Activated T-helper 1 cell treated with anti-CD3 and anti-CD28 coated beads, Interleukin-12 subunit alpha, Interleukin-12 subunit beta, Interleukin-2, Interleukin-4 antibody, amounts not matched to agents 30 ng/mL and 10 ng/mL and 1 ng/mL, durations not matched to agents 14 hours and 24 hours and 36 hours (primary cell): Measurements from ENCODE around the gene SRGAP1. TPM values are rescaled to one million over a fixed set of nuclear protein-coding genes. Genes with fewer than 3 reads are reported as not detected.
"Not testable (repeated sequence)": the region's sequence is repeated elsewhere in the genome, so short reads cannot be mapped to it uniquely, and the experiment has no call there.

Source experiments
- DNase-seq: peaks from one replicate; pipeline ENCODE4 v3.0.0; 2021; ENCODE audit warnings: low spot score
- H3K27ac Mint-ChIP-seq: one replicate; pipeline ENCODE4 v1.8.0; 2021; ENCODE audit warnings: mild to moderate bottlenecking, mixed read lengths
- H3K27me3 Mint-ChIP-seq: one replicate; pipeline ENCODE4 v1.8.0; 2022; ENCODE audit warnings: mild to moderate bottlenecking, moderate library complexity, mixed read lengths; ENCODE audit not compliant: insufficient read depth
- H3K36me3 Mint-ChIP-seq: one replicate; pipeline ENCODE4 v1.8.0; 2021; ENCODE audit warnings: low read depth, mixed read lengths
- H3K4me1 Mint-ChIP-seq: one replicate; pipeline ENCODE4 v1.8.0; 2021; ENCODE audit warnings: low read depth, mixed read lengths
- H3K4me3 Mint-ChIP-seq: one replicate; pipeline ENCODE4 v1.8.0; 2021; ENCODE audit warnings: mild to moderate bottlenecking, moderate library complexity, mixed read lengths
- H3K9me3 Mint-ChIP-seq: one replicate; pipeline ENCODE4 v1.8.0; 2021; ENCODE audit warnings: mixed read lengths
- intact Hi-C: fragments of 100-400 bp; cut with micrococcal nuclease; formaldehyde crosslinking; loops from one replicate; pipeline ENCODE4 v1.15.1; 2024
- total RNA-seq: library from RNA; stranded (reverse); gene quantifications from 2 replicates; pipeline ENCODE4 v1.2.3, GENCODE V29; 2022

The SRGAP1 gene
- total RNA-seq, 1 donor from 2014 or later, result 0.03 TPM

DNA sequence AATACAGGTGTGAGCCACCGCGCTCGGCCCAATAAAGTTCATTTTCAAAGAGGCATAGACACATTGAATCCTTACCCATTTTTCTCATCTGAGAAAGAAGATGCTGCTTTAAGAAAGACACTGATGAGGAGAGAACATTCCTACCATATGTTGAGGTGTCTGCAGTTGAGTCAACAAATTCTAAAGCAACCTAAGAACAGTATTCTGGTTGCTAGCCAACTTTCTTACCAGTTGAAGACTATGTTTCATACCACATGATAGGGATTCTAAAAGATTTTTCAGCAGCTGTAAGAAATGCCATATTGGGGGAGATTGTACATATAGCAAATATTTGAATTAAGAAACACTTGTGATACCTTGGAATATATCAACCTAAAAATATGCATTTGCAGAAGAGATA is 160.1 kb downstream of the SRGAP1 start:
- no peaks in the 10 kb centered on the region for H3K4me1 Mint-ChIP-seq

DNA sequence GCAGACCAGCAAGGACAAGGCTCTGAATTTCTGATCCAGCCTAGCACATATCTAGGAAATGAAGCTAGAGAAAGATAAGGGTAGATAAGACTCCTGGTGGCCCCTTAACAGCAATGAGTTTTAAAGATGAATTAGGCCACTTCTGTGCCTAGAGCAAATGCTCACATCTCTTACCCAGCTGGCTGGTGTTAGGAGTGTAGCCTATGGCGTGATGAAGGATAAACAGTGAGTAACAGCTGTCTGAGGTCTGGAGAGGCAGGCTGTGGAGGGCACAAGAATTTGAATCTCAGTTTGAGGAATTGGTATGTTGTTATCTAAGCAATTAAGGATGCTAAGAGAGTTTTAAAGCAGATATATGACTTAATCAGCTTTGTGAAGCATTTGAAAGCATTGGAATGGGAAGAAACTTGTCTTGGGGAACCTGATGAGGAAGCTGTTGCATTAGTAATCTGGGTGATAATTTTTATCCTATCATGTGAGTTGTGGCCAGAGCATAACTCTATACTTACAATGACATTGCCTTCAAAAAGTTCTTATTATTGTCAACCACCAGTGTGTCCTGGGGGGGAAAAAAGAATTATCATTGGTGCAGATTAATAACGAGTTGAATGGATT is 161.8 kb downstream of the SRGAP1 start:
- intact Hi-C loops, result no loop called here
- H3K27ac Mint-ChIP-seq, result no peak overlapping the region
- no peak for DNase-seq
- H3K9me3 Mint-ChIP-seq, result no peaks in the 10 kb centered on the region
- no peaks in the 10 kb centered on the region for H3K4me1 Mint-ChIP-seq
- H3K27me3 Mint-ChIP-seq, result peaks cover 3% of the 10 kb centered on the region
- no peak overlapping the region for H3K4me3 Mint-ChIP-seq
- no peaks in the 10 kb centered on the region for H3K36me3 Mint-ChIP-seq

More for the DNA sequence above, 160.1 kb downstream of the SRGAP1 start:
- DNase-seq, result no peak
- no peaks in the 10 kb centered on the region for H3K9me3 Mint-ChIP-seq
- no peak overlapping the region for H3K27ac Mint-ChIP-seq
- H3K4me3 Mint-ChIP-seq, result no peak overlapping the region
- H3K27me3 Mint-ChIP-seq, result peaks cover 3% of the 10 kb centered on the region
- H3K36me3 Mint-ChIP-seq, result no peaks in the 10 kb centered on the region
- intact Hi-C loops, result no loop called here

GRCh38 chr12:64007853-64008252 is 163.4 kb downstream of the SRGAP1 start:
- Mint-ChIP-seq H3K36me3 (no peaks in the 10 kb centered on the region), H3K27me3 (peaks cover 5% of the 10 kb centered on the region), H3K27ac (no peak overlapping the region), H3K4me1 (no peaks in the 10 kb centered on the region), H3K4me3 (no peak overlapping the region), H3K9me3 (no peaks in the 10 kb centered on the region)
- intact Hi-C loops, result no loop called here
- no peak for DNase-seq

DNA sequence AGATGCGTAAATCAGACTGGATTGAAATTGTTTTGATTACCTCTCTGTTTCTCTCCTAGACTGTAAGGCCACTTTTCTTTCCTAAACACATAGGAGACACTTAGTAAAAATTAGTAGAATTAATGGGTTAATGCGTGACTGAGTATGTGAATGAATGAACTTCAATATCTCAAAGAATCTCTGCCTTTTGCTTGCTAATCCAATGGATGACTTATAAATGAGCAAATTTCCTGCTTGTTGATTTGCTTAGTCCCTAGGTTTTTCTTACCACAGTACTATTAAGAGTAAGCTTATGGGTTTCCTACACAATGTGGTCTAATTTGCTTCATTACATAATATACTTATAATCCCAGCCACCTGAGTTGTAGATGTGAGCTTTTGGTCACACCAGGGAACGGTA is 164.1 kb downstream of the SRGAP1 start:
- H3K9me3 Mint-ChIP-seq, result no peaks in the 10 kb centered on the region
- peaks cover 5% of the 10 kb centered on the region for H3K27me3 Mint-ChIP-seq
- no peaks in the 10 kb centered on the region for H3K36me3 Mint-ChIP-seq
- no peak overlapping the region for H3K4me3 Mint-ChIP-seq
- intact Hi-C loops, result no loop called here
- DNase-seq, result no peak
- H3K4me1 Mint-ChIP-seq, result no peaks in the 10 kb centered on the region
- no peak overlapping the region for H3K27ac Mint-ChIP-seq

GRCh38 chr12:64009321-64010068 is 165.0 kb downstream of the SRGAP1 start:
- H3K27ac Mint-ChIP-seq, result no peak overlapping the region
- no peak for DNase-seq
- intact Hi-C loops, result no loop called here
- H3K36me3 Mint-ChIP-seq, result no peaks in the 10 kb centered on the region
- no peaks in the 10 kb centered on the region for H3K4me1 Mint-ChIP-seq
- H3K4me3 Mint-ChIP-seq, result no peak overlapping the region
- H3K27me3 Mint-ChIP-seq, result peaks cover 5% of the 10 kb centered on the region
- no peaks in the 10 kb centered on the region for H3K9me3 Mint-ChIP-seq

GRCh38 chr12:64010069-64010686 is 165.7 kb downstream of the SRGAP1 start:
- no peak for DNase-seq
- intact Hi-C loops, result no loop called here
- no peaks in the 10 kb centered on the region for H3K9me3 Mint-ChIP-seq
- peaks cover 5% of the 10 kb centered on the region for H3K27me3 Mint-ChIP-seq
- H3K36me3 Mint-ChIP-seq, result no peaks in the 10 kb centered on the region
- H3K4me1 Mint-ChIP-seq, result no peaks in the 10 kb centered on the region
- H3K4me3 Mint-ChIP-seq, result no peak overlapping the region
- no peak overlapping the region for H3K27ac Mint-ChIP-seq

DNA sequence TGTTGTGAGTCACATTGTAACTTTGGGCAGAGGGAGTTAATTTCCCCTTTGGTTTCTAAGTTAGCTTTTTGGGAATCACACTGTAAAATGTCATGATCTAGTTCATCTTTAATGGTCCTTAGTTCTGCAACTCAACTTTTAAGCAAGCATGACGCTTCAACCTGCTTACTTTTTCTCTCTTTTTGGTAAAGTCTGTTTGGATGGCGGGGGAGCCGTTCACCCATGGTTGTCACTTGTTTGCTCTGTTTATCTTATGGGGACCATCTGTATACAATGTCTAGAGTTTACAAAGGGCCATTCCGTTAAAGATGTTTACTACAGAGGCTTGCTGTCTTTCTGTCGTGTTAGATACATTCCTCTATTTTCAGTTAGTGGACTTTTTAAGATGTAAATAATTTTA is 172.0 kb downstream of the SRGAP1 start:
- intact Hi-C loops, result no loop called here
- Mint-ChIP-seq H3K36me3 (no peaks in the 10 kb centered on the region), H3K27me3 (peaks cover 4% of the 10 kb centered on the region), H3K4me3 (no peak overlapping the region), H3K4me1 (no peaks in the 10 kb centered on the region), H3K9me3 (no peaks in the 10 kb centered on the region), H3K27ac (no peak overlapping the region)
- no peak for DNase-seq

DNA sequence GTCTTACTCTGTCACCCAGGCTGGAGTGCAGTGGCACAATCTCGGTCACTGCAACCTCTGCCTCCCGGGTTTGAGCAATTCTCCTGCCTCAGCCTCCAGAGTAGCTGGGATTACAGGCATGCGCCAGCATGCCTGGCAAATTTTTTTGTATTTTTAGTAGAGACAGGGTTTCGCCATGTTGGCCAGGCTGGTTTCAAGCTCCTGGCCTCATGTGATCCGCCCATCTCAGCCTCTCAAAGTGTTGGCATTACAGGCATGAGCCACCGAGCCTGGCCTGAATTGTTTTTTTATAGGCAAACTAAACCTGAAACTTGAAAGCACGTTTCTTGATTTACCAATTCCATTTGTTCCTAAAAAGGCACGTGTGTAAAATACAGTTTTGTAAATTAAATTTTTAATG is 173.6 kb downstream of the SRGAP1 start:
- not testable (repeated sequence) for H3K4me3 Mint-ChIP-seq, H3K36me3 Mint-ChIP-seq, H3K27ac Mint-ChIP-seq

GRCh38 chr12:64018524-64018923 is 174.0 kb downstream of the SRGAP1 start:
- intact Hi-C loops, result no loop called here
- Mint-ChIP-seq H3K4me1 (no peaks in the 10 kb centered on the region), H3K4me3 (no peak overlapping the region), H3K36me3 (no peaks in the 10 kb centered on the region), H3K27me3 (peaks cover 2% of the 10 kb centered on the region), H3K27ac (no peak overlapping the region), H3K9me3 (no peaks in the 10 kb centered on the region)
- no peak for DNase-seq

More for the DNA sequence above, 173.6 kb downstream of the SRGAP1 start:
- DNase-seq, H3K9me3 Mint-ChIP-seq, intact Hi-C loops, H3K27me3 Mint-ChIP-seq, H3K4me1 Mint-ChIP-seq: not testable (repeated sequence)

DNA sequence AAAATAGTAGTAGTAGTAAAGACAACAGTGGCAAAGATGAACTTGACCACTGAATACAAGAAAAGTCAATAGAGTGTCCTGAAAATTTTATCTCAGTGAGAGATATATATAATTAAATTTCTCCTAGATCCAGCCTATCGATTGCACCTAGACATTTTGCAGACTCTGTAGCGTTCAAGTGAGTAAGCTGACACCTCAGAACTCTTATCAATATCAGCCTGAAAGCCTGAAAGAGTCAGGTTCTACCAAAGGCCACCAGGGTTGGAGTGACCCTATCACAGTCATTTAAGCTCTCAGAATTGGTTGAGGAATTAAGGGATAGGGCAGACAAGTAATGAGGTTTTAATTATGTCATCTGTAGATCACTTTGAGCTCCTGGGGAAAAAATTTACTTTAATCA is 174.6 kb downstream of the SRGAP1 start:
- H3K27ac Mint-ChIP-seq, result no peak overlapping the region
- no peak for DNase-seq
- no peaks in the 10 kb centered on the region for H3K36me3 Mint-ChIP-seq
- intact Hi-C loops, result no loop called here
- H3K4me1 Mint-ChIP-seq, result no peaks in the 10 kb centered on the region
- H3K9me3 Mint-ChIP-seq, result no peaks in the 10 kb centered on the region
- H3K27me3 Mint-ChIP-seq, result peaks cover 2% of the 10 kb centered on the region
- no peak overlapping the region for H3K4me3 Mint-ChIP-seq

DNA sequence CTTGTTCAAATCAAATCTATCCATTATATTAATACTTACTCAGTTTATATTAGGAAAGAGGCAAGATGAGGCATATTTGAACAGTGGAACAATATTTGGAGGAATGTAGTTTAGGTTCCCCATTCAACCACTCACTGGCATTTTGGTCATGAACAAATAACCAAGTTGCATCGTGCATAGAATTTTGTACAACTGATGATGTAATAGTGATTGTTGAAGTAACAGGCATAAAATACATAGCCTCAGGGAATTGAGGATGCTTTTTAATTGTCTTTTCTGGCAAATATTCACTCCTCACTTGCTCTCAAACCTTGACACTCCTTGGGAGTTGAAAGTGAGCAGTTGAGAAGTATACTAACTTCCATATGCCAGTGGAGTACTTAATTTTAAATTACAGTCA is 175.2 kb downstream of the SRGAP1 start:
- no peak overlapping the region for H3K4me3 Mint-ChIP-seq
- H3K9me3 Mint-ChIP-seq, result no peaks in the 10 kb centered on the region
- H3K36me3 Mint-ChIP-seq, result no peaks in the 10 kb centered on the region
- intact Hi-C loops, result no loop called here
- peaks cover 2% of the 10 kb centered on the region for H3K27me3 Mint-ChIP-seq
- no peak for DNase-seq
- H3K27ac Mint-ChIP-seq, result no peak overlapping the region
- H3K4me1 Mint-ChIP-seq, result no peaks in the 10 kb centered on the region

GRCh38 chr12:64025174-64025958 is 180.9 kb downstream of the SRGAP1 start:
- Mint-ChIP-seq H3K36me3 (no peaks in the 10 kb centered on the region), H3K27ac (no peak overlapping the region), H3K4me1 (no peaks in the 10 kb centered on the region), H3K27me3 (peaks cover 6% of the 10 kb centered on the region), H3K4me3 (no peak overlapping the region), H3K9me3 (no peaks in the 10 kb centered on the region)
- DNase-seq, result no peak
- intact Hi-C loops, result no loop called here

- intact Hi-C loops, result no loop called here
- peaks cover 6% of the 10 kb centered on the region for H3K27me3 Mint-ChIP-seq
- no peaks in the 10 kb centered on the region for H3K9me3 Mint-ChIP-seq
- no peak overlapping the region for H3K4me3 Mint-ChIP-seq
- H3K4me1 Mint-ChIP-seq, result no peaks in the 10 kb centered on the region
- DNase-seq, result no peak
- no peaks in the 10 kb centered on the region for H3K36me3 Mint-ChIP-seq
- H3K27ac Mint-ChIP-seq, result no peak overlapping the region
Observed at GRCh38 chr12:64027311-64027710, 182.8 kb downstream of the SRGAP1 start.
